ENCODE measurements around the gene PRKAR1A.

Gene PRKAR1A

GRCh38 chr17:68532826-68533225 lies 20.6 kb downstream of the PRKAR1A start:
- Histone ChIP-seq H3K9me3 (ENCODE audit: insufficient read depth, low read length) (no peaks in the 10 kb centered on the region), H3K9me2 (replicated peaks; ENCODE audit: insufficient read depth, low read length) (no peaks in the 10 kb centered on the region), H3K79me2 (ENCODE audit: insufficient read depth, low read length) (no peaks in the 10 kb centered on the region), H3K4me2 (ENCODE audit: low read depth, low read length, poor library complexity, severe bottlenecking) (no peak overlapping the region), H3K36me3 (ENCODE audit: low read length) (peaks cover 32% of the 10 kb centered on the region; the same call in 1 of the 2 replicates), H2AFZ (ENCODE audit: low read depth, low read length, severe bottlenecking) (no peak overlapping the region), H3K27me3 (ENCODE audit: low read length) (no peaks in the 10 kb centered on the region), H3F3A (ENCODE audit: insufficient read depth) (no peaks in the 10 kb centered on the region), H3K27ac (ENCODE audit: low read depth, low read length) (no peak overlapping the region), H4K20me1 (ENCODE audit: low read depth, low read length) (no peaks in the 10 kb centered on the region), H3K9ac (ENCODE audit: low read length) (no peak overlapping the region), H3K4me3 (ENCODE audit: insufficient read depth, low read length, poor library complexity, severe bottlenecking) (no peak overlapping the region)
- TF ChIP-seq CTCF (IDR thresholded peaks at IDR 0.05; ENCODE audit: insufficient read depth, low read length, poor library complexity, severe bottlenecking) = no peak
- TF ChIP-seq EZH2phosphoT487 (conservative IDR thresholded peaks at IDR 0.05; ENCODE audit: low read length) = no peak

GRCh38 chr17:68533887-68534694 lies 21.9 kb downstream of the PRKAR1A start:
- Histone ChIP-seq H4K20me1 (ENCODE audit: low read depth, low read length) (no peaks in the 10 kb centered on the region), H3K4me2 (ENCODE audit: low read depth, low read length, poor library complexity, severe bottlenecking) (no peak overlapping the region), H3K79me2 (ENCODE audit: insufficient read depth, low read length) (no peaks in the 10 kb centered on the region), H3K27me3 (ENCODE audit: low read length) (no peaks in the 10 kb centered on the region), H3K4me3 (ENCODE audit: insufficient read depth, low read length, poor library complexity, severe bottlenecking) (no peak overlapping the region), H3K9me3 (ENCODE audit: insufficient read depth, low read length) (no peaks in the 10 kb centered on the region), H3F3A (ENCODE audit: insufficient read depth) (no peaks in the 10 kb centered on the region), H3K9me2 (replicated peaks; ENCODE audit: insufficient read depth, low read length) (no peaks in the 10 kb centered on the region), H3K36me3 (ENCODE audit: low read length) (peaks cover 21% of the 10 kb centered on the region; the same call in 1 of the 2 replicates), H2AFZ (ENCODE audit: low read depth, low read length, severe bottlenecking) (no peak overlapping the region), H3K9ac (ENCODE audit: low read length) (no peak overlapping the region), H3K27ac (ENCODE audit: low read depth, low read length) (no peak overlapping the region)
- TF ChIP-seq EZH2phosphoT487 (conservative IDR thresholded peaks at IDR 0.05; ENCODE audit: low read length) (no peak), CTCF (IDR thresholded peaks at IDR 0.05; ENCODE audit: insufficient read depth, low read length, poor library complexity, severe bottlenecking) (peak; percentile 16)

GRCh38 chr17:68534695-68535088 lies 22.5 kb downstream of the PRKAR1A start:
- no peaks in the 10 kb centered on the region for H3K9me2 ChIP-seq (replicated peaks; ENCODE audit: insufficient read depth, low read length)
- H2AFZ ChIP-seq (ENCODE audit: low read depth, low read length, severe bottlenecking) = no peak overlapping the region
- H3K9me3 ChIP-seq (ENCODE audit: insufficient read depth, low read length) = no peaks in the 10 kb centered on the region
- H3K4me2 ChIP-seq (ENCODE audit: low read depth, low read length, poor library complexity, severe bottlenecking) = no peak overlapping the region
- H4K20me1 ChIP-seq (ENCODE audit: low read depth, low read length) = no peaks in the 10 kb centered on the region
- H3K27me3 ChIP-seq (ENCODE audit: low read length) = no peaks in the 10 kb centered on the region
- H3K4me3 ChIP-seq (ENCODE audit: insufficient read depth, low read length, poor library complexity, severe bottlenecking) = no peak overlapping the region
- H3F3A ChIP-seq (ENCODE audit: insufficient read depth) = no peaks in the 10 kb centered on the region
- H3K9ac ChIP-seq (ENCODE audit: low read length) = no peak overlapping the region
- no peak for TF ChIP-seq CTCF (IDR thresholded peaks at IDR 0.05; ENCODE audit: insufficient read depth, low read length, poor library complexity, severe bottlenecking)
- TF ChIP-seq EZH2phosphoT487 (conservative IDR thresholded peaks at IDR 0.05; ENCODE audit: low read length) = no peak
- no peaks in the 10 kb centered on the region for H3K79me2 ChIP-seq (ENCODE audit: insufficient read depth, low read length)
- H3K27ac ChIP-seq (ENCODE audit: low read depth, low read length) = no peak overlapping the region
- peaks cover 17% of the 10 kb centered on the region; the same call in 1 of the 2 replicates for H3K36me3 ChIP-seq (ENCODE audit: low read length)
